Esophagus (tissue), 2 donors: ENCODE results near the gene ADD1. TPM values are rescaled to one million over a fixed set of nuclear protein-coding genes. Genes with fewer than 3 reads are reported as not detected.

Experiments used
- H3K27ac ChIP-seq, 2 donors: one replicate each; pipeline ENCODE4 v1.5.1; 2013; ENCODE audit warnings: low read depth in 2 of 2, mild to moderate bottlenecking in 2 of 2, inconsistent platforms in 1 of 2, low read length in 1 of 2, moderate library complexity in 1 of 2
- H3K27me3 ChIP-seq, 2 donors: one replicate each; pipeline ENCODE4 v1.6.1; 2013; ENCODE audit warnings: low read length in 2 of 2, control low read depth in 1 of 2, mild to moderate bottlenecking in 1 of 2; ENCODE audit not compliant: insufficient read depth in 2 of 2, control insufficient read depth in 1 of 2
- H3K36me3 ChIP-seq, 2 donors: one replicate each; pipeline ENCODE4 v1.6.1; 2013; ENCODE audit warnings: low read length in 1 of 2; ENCODE audit not compliant: control insufficient read depth in 2 of 2, insufficient read depth in 2 of 2
- H3K4me1 ChIP-seq, 2 donors: one replicate each; pipeline ENCODE4 v1.6.1; 2013; ENCODE audit warnings: low read length in 1 of 2; ENCODE audit not compliant: control insufficient read depth in 2 of 2, insufficient read depth in 2 of 2
- H3K4me3 ChIP-seq, 2 donors: one replicate each; pipeline ENCODE4 v1.5.1; 2013; ENCODE audit warnings: low read length in 2 of 2, mild to moderate bottlenecking in 2 of 2, low read depth in 1 of 2, moderate library complexity in 1 of 2
- H3K9me3 ChIP-seq, 2 donors: one replicate each; pipeline ENCODE4 v1.6.1; 2013; ENCODE audit warnings: mild to moderate bottlenecking in 2 of 2, low read depth in 1 of 2, low read length in 1 of 2, moderate library complexity in 1 of 2; ENCODE audit not compliant: control insufficient read depth in 2 of 2, insufficient read depth in 1 of 2
- whole genome bisulfite sequencing, 2 donors: extraction: QIAGEN DNeasy Blood & Tissue Kit; methylation state at CpG; one replicate each; pipeline ENCODE4 v1.1.7; 2013; 5-methylcytosine and 5-hydroxymethylcytosine counted together
- polyA plus RNA-seq, 2 donors: library from polyadenylated mRNA; stranded (reverse); fragments of 200-250 nt; gene quantifications; one replicate each; pipeline ENCODE4 v1.2.3, GENCODE V29; 2013
- donor health status: healthy with polysubstance abuse.
- donor health status: Bipolar disorder and iron deficiency.

Gene ADD1, protein sequence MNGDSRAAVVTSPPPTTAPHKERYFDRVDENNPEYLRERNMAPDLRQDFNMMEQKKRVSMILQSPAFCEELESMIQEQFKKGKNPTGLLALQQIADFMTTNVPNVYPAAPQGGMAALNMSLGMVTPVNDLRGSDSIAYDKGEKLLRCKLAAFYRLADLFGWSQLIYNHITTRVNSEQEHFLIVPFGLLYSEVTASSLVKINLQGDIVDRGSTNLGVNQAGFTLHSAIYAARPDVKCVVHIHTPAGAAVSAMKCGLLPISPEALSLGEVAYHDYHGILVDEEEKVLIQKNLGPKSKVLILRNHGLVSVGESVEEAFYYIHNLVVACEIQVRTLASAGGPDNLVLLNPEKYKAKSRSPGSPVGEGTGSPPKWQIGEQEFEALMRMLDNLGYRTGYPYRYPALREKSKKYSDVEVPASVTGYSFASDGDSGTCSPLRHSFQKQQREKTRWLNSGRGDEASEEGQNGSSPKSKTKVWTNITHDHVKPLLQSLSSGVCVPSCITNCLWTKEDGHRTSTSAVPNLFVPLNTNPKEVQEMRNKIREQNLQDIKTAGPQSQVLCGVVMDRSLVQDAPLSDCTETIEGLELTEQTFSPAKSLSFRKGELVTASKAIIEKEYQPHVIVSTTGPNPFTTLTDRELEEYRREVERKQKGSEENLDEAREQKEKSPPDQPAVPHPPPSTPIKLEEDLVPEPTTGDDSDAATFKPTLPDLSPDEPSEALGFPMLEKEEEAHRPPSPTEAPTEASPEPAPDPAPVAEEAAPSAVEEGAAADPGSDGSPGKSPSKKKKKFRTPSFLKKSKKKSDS
- 100 to 1,000 TPM; 102 to 156 TPM for polyA plus RNA-seq

DNA sequence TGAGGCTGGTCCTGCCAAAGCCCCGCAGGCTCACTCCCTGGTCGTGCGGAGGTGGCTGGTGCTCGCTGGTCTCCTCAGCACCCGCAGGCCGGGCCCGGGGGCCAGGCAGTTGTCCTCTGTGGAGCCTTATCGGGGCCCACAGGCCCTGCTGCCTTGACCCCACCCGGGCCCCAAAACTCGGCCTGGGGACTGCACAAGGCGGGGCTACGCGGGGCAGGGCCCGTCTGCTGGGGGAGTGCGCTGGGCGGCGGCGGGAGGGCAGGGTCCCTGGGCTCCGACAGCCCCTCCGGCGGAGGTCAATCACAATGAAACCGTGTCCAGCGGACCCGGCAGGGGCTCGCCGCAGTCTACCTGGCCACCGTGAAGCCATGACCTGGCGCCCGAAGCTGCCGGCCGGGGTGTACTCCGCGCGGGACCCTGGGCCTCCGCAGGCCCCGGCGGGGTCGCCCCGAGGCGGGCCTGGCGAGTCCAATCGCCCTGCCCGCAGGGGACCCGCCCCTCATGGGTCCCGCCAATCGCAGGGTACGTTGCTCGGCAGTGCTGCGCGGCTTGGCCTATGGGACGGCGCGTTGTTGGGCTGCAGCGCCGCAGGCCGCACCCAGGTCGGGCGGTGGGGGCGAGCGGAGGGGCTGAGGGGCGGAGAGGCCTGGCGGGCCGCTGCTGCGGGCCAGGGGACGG, at the start of gene ADD1:
Gene ADD1 (plus strand): TSS at position 582 of the 678 bp plus-strand sequence. CDS start 32,072 bp downstream, outside the sequence.
- Histone ChIP-seq H3K27me3 (no peaks in the 10 kb centered on the region), H3K4me3 (peak within 1 kb of the TSS; percentile 80 to 96), H3K4me1 (peaks cover 0 to 5% of the 10 kb centered on the region in 2 donors), H3K9me3 (no peaks in the 10 kb centered on the region), H3K36me3 (no peaks in the 10 kb centered on the region), H3K27ac (peak within 1 kb of the TSS; percentile 88 to 93)
- whole genome bisulfite sequencing, 2 donors = 0 to 1% methylated on average over 63 to 65 of the region's 65 CpGs

DNA sequence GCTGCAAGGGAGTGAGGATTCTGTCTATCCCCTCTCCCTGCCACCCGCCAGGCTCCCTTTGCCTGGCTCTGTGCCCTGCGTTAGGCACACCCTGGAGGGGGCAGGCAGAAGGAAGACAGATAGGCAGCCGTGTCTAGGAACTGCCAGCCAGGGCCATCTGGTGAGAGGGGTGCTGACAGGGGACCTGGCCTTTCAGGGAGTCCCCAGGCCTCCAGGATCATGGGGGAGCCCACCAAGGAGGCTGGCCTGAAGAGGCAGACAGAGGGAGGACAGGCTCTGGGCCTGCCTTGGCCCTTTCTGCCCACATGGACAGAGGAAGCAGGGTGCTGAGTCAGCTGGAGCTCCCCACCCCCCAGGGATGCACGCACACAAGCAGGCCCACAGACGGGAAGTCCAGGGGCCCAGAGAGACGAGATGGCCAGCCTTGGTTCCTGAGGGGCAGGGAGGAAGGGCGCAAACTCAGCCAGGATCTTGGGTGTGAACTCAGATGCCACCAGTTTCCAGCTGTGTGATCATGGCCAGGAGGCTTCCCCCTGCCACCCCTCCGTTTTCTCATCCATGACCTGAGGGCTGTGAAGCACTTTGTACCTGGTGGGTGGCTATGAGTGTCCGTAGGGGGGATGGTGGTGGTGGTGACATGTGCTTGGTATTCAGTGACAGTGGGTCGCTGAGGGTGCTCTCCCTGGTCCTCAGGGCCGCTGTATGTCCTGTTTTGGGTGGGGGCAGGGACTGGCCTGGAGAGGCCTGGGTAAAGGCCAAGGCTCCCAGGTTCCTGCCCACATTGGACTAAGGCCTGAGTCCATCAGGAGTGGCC, 49.0 kb upstream of the ADD1 start:
- H3K36me3 ChIP-seq = peaks cover 0 to 2% of the 10 kb centered on the region in 2 donors
- peaks cover 27 to 65% of the 10 kb centered on the region in 2 donors for H3K4me1 ChIP-seq
- peak overlapping the region; percentile 62 to 76 for H3K4me3 ChIP-seq
- H3K27me3 ChIP-seq = no peaks in the 10 kb centered on the region
- 42 to 43% methylated on average over 11 of the region's 11 CpGs for WGBS, 2 donors
- H3K27ac ChIP-seq = peak overlapping the region; percentile 51 to 93
- H3K9me3 ChIP-seq = no peaks in the 10 kb centered on the region

DNA sequence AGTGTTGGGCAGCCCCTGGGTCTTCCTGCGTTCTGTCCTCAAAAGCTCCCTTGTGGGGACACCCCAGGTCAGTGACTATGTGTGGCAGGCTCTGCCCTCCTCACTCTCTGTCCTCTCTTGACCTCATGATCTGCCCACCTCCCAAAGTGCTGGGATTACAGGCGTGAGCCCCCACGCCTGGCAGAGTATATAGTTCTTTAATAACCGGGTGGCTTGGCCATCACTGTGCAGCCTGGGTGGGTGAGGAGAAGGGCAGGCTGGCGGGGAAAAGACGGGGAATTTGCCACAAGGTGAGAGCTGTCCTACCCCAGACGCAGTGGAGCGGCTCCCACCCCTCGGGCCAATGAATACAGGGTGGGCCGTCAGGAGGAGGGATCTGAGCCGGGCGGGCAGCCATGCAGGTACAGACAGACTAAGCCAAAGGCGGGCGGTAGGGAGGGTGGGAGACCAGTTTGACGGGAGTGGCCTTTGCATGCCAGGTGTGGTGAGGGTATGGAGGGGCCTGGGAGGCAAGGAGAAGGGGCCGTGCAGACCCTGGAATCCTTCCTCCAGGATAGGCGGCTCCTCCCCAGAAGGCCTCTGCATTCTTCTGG, 48.2 kb upstream of the ADD1 start:
- H3K4me1 ChIP-seq = peaks cover 29 to 72% of the 10 kb centered on the region in 2 donors
- H3K27ac ChIP-seq = peak overlapping the region; percentile 90 to 93
- no peaks in the 10 kb centered on the region for H3K27me3 ChIP-seq
- peak overlapping the region; percentile 21 to 24 for H3K4me3 ChIP-seq
- WGBS, 2 donors = 57 to 74% methylated on average over 17 of the region's 17 CpGs
- no peaks in the 10 kb centered on the region for H3K9me3 ChIP-seq
- H3K36me3 ChIP-seq = peaks cover 0 to 2% of the 10 kb centered on the region in 2 donors

DNA sequence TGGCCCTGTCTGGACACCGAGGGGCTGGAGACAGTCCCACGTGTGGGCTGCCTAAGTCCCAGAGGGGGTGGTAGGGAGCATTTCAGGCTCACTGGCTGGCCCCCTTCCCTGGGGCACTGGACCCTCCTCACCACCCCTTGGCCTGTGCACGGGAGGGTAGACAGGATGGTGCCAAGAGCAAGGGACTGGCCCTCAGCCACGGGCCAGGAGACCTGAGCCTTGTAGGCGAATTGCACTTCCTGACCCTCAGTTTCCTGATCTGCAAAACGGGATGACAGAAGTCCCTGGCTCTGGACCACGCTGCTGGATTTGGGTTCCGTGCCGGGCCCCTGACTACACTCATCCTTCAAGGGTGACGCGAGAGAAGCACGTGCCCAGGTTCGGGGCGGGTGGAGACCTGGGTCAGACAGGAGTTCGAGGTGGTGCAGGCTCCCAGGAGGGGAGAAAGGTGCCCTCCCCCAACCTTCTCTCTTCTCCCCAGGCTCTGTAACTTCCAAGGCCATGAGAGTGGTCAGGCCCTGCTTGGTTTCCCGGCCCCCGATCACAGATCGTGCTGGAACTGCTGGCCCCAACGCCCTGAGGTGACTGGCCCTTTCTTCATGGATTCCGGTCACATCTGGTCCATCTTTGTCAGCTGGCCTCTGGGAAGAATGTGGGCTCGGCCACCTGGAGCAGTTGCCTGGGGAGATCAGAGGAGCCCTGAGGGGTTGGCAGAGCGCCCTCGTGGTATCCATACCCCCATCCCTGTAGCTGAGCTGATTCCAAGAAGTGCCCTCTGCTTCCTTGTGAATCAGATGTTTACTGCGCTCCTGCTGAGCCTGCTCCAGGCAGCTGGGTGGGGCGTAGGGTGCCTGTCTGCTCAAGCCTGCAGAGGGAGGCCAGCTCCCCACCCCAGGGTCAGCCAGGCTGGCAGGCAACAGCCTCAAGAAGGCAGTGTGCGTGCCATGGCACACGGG, 47.5 kb upstream of the ADD1 start:
- peak overlapping the region; percentile 90 to 93 for H3K27ac ChIP-seq

DNA sequence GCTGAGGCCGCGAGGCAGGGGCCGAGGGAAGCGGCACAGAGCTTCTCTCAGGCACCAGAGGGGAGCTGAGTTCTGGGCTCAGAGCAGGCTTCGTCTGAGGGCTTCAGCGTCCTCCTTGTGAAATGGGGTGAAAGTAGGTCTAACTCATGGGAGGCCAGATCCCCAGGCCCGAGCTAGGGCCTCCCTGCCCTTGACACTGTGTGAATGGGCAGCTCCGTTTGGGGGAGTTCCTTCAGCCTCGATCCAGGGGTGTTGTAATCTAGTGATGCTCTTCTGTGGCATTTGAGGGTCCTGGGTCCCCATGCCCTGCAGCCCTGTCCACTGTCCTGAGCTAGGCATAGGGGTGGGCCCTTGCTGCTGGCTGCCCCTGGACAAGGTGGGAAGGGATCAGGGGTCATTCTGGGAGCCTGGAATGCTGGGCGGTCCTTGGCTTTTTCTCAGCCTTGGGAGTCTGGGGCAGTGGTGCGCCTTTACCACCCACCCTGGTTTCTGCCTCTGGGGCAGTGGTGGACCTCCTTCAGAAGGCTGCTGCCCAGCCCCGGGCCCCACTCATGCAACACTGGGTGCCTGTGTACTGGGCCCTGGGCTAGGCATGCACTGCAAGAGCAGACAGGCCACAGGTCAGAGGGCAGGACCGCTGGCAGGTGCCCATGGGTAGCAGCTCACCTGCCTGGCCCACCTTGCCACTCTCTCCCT, 46.6 kb upstream of the ADD1 start:
- 51 to 57% methylated on average over 13 of the region's 13 CpGs for WGBS, 2 donors
- peak overlapping the region; percentile 90 to 93 for H3K27ac ChIP-seq
- peak overlapping the region in 1 of 2 donors; percentile 7 for H3K4me3 ChIP-seq
- H3K4me1 ChIP-seq = peaks cover 38 to 80% of the 10 kb centered on the region in 2 donors
- no peaks in the 10 kb centered on the region for H3K27me3 ChIP-seq
- no peaks in the 10 kb centered on the region for H3K9me3 ChIP-seq
- H3K36me3 ChIP-seq = peaks cover 0 to 2% of the 10 kb centered on the region in 2 donors

More for the DNA sequence above, 47.5 kb upstream of the ADD1 start:
- Histone ChIP-seq H3K9me3 (no peaks in the 10 kb centered on the region), H3K27me3 (no peaks in the 10 kb centered on the region), H3K4me1 (peaks cover 35 to 79% of the 10 kb centered on the region in 2 donors), H3K4me3 (peak overlapping the region in 1 of 2 donors; percentile 7), H3K36me3 (peaks cover 0 to 2% of the 10 kb centered on the region in 2 donors)
- WGBS, 2 donors = 35 to 52% methylated on average over 27 of the region's 27 CpGs

DNA sequence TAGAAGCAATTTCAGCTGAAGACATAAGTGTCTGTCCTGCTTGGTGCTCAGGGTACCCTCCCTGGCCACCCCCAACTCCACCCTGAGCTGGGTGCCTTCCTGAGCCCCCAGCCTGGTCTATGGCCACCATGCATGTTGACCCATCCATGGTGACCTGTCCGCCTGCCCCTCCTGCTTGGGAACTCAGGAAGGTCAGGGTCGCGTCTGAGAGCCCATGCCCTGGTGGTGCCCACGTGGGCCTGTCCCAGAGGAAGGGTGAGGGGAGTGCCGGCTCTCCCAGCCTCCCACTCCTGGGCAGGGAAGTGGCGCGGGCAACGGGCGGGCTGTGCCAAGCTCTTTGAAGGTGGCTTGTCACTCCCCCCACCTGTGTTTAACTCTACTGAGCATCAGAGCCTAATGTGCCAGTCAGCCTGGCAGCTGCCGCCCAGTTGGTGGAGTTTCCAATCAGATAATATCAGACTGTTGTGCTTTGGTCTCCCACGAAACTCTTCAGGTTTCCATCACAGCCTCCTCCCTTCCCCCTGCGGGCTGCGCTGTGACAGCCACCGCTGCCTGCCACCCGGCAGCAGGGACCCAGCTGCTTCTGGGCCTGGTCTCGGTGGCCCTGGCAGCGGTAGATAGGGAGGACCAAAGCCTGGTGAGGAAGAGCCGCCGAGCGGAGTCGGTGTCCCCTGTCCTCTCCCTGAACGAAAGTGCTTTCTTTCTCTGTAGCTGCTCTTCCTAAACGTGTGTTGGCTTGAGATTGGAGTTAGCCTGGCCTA, 45.9 kb upstream of the ADD1 start:
- WGBS, 2 donors = 40 to 53% methylated on average over 23 of the region's 23 CpGs
- Histone ChIP-seq H3K4me3 (peak overlapping the region in 1 of 2 donors; percentile 14), H3K4me1 (peaks cover 38 to 81% of the 10 kb centered on the region in 2 donors), H3K36me3 (peaks cover 0 to 3% of the 10 kb centered on the region in 2 donors), H3K9me3 (no peaks in the 10 kb centered on the region), H3K27ac (peak overlapping the region; percentile 88 to 90), H3K27me3 (no peaks in the 10 kb centered on the region)

DNA sequence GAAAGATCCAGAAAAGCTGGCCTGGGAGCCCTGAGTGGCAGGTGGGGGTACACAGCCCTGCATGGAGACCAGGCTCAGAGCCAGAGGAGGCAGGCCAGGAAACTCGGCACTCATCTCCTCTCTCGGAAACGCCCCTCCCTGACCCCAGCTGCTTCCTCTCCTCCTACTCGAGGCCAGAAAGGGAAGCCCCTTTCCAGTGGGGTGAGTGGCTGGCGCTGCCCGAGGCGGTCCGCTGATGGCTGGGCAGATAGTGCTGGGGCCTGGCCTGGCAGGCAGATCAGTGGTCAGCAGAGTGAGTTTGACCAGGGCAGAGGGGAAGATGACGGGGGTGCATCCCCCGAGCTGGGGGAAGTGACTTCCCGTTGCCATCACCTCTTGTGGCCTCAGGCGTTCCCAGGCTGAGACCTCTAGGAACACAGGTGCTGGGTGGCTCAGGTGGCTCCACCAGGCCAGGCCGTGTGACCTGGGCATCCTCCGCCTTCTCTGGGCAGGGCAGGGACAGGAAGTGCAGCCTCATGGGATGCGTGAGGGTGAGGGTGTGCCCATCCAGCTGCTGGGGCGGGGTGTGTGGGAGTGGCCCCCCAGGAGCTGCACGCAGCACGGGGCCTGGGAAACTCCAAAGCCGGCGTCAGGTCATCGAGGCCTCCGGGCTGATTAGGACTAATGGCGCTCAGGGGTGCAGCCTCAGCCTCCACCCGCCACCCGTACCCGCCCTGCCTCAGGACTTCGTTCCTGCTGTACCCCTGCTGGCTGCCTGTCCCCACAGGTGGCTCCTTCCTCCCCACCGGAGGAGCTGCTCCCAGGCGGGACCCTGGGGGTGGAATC, 45.0 kb upstream of the ADD1 start:
- H3K4me3 ChIP-seq = peak overlapping the region; percentile 5 to 32
- H3K27me3 ChIP-seq = no peaks in the 10 kb centered on the region
- peaks cover 0 to 7% of the 10 kb centered on the region in 2 donors for H3K36me3 ChIP-seq
- peaks cover 38 to 83% of the 10 kb centered on the region in 2 donors for H3K4me1 ChIP-seq
- H3K27ac ChIP-seq = peak overlapping the region; percentile 88 to 90
- WGBS, 2 donors = 41 to 44% methylated on average over 24 to 29 of the region's 29 CpGs
- H3K9me3 ChIP-seq = no peaks in the 10 kb centered on the region
